ENCODE data around the gene PPP2R3C. TPM values are rescaled to one million over a fixed set of nuclear protein-coding genes. Genes with fewer than 3 reads are reported as not detected.

PPP2R3C gene
- total and polyA plus RNA-seq, 2 donors (not counting 1 experiment from before 2014, with no cell fraction given) = 32.6 to 61.9 TPM

- no peak overlapping the region for H2AFZ ChIP-seq (ENCODE audit: low read length)
- no peak for DNase-seq (ENCODE audit: low read depth in 2 of 2)
- H3K79me2 ChIP-seq (ENCODE audit: control insufficient read depth, insufficient read depth, low read length) = no peaks in the 10 kb centered on the region
- H3K4me3 ChIP-seq (replicated peaks in 1 of 4; ENCODE audit: control extremely low read depth in 1 of 4, insufficient read depth in 1 of 4, low read depth in 3 of 4, low read length in 4 of 4) = no peak overlapping the region
- H3K4me2 ChIP-seq (ENCODE audit: extremely low read depth, insufficient read depth, low read length) = no peak overlapping the region
- H4K20me1 ChIP-seq (ENCODE audit: control insufficient read depth, extremely low read depth, insufficient read depth, low read length) = no peaks in the 10 kb centered on the region
- TF ChIP-seq, protein P1, sequence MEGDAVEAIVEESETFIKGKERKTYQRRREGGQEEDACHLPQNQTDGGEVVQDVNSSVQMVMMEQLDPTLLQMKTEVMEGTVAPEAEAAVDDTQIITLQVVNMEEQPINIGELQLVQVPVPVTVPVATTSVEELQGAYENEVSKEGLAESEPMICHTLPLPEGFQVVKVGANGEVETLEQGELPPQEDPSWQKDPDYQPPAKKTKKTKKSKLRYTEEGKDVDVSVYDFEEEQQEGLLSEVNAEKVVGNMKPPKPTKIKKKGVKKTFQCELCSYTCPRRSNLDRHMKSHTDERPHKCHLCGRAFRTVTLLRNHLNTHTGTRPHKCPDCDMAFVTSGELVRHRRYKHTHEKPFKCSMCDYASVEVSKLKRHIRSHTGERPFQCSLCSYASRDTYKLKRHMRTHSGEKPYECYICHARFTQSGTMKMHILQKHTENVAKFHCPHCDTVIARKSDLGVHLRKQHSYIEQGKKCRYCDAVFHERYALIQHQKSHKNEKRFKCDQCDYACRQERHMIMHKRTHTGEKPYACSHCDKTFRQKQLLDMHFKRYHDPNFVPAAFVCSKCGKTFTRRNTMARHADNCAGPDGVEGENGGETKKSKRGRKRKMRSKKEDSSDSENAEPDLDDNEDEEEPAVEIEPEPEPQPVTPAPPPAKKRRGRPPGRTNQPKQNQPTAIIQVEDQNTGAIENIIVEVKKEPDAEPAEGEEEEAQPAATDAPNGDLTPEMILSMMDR (conservative IDR thresholded peaks at IDR 0.05 in 1 of 2, IDR thresholded peaks at IDR 0.05 in 1 of 2; ENCODE audit: low read depth in 1 of 2, low read length in 2 of 2) = no peak
- TF ChIP-seq EZH2 (IDR thresholded peaks at IDR 0.05; ENCODE audit: low read length, missing control alignments) = no peak
- H3K27ac ChIP-seq (ENCODE audit: insufficient read depth, low read length) = no peak overlapping the region
- no peaks in the 10 kb centered on the region for H3K27me3 ChIP-seq (ENCODE audit: control insufficient read depth, insufficient read depth, low read length)
- no peaks in the 10 kb centered on the region for H3K4me1 ChIP-seq (ENCODE audit: control insufficient read depth, extremely low read depth, insufficient read depth, low read length)
- no peak overlapping the region for H3K9ac ChIP-seq (ENCODE audit: insufficient read depth, low read length)
- no peaks in the 10 kb centered on the region for H3K9me3 ChIP-seq (ENCODE audit: control insufficient read depth, insufficient read depth, low read depth, low read length)
- no peaks in the 10 kb centered on the region for H3K36me3 ChIP-seq (ENCODE audit: control insufficient read depth, insufficient read depth, low read length)
Measured at GRCh38 chr14:35147711-35148110, 25.9 kb upstream of the PPP2R3C start.

GRCh38 chr14:35147186-35147585 is 25.4 kb upstream of the PPP2R3C start:
- no peaks in the 10 kb centered on the region for H3K4me1 ChIP-seq (ENCODE audit: control insufficient read depth, extremely low read depth, insufficient read depth, low read length)
- H3K36me3 ChIP-seq (ENCODE audit: control insufficient read depth, insufficient read depth, low read length) = no peaks in the 10 kb centered on the region
- H4K20me1 ChIP-seq (ENCODE audit: control insufficient read depth, extremely low read depth, insufficient read depth, low read length) = no peaks in the 10 kb centered on the region
- DNase-seq (ENCODE audit: low read depth in 2 of 2) = no peak
- no peaks in the 10 kb centered on the region for H3K9me3 ChIP-seq (ENCODE audit: control insufficient read depth, insufficient read depth, low read depth, low read length)
- no peak overlapping the region for H3K4me2 ChIP-seq (ENCODE audit: extremely low read depth, insufficient read depth, low read length)
- H3K4me3 ChIP-seq (replicated peaks in 1 of 4; ENCODE audit: control extremely low read depth in 1 of 4, insufficient read depth in 1 of 4, low read depth in 3 of 4, low read length in 4 of 4) = no peak overlapping the region
- no peak overlapping the region for H3K9ac ChIP-seq (ENCODE audit: insufficient read depth, low read length)
- no peak overlapping the region for H3K27ac ChIP-seq (ENCODE audit: insufficient read depth, low read length)
- no peak overlapping the region for H2AFZ ChIP-seq (ENCODE audit: low read length)
- no peaks in the 10 kb centered on the region for H3K79me2 ChIP-seq (ENCODE audit: control insufficient read depth, insufficient read depth, low read length)
- TF ChIP-seq, protein P1 (conservative IDR thresholded peaks at IDR 0.05 in 1 of 2, IDR thresholded peaks at IDR 0.05 in 1 of 2; ENCODE audit: low read depth in 1 of 2, low read length in 2 of 2) = no peak
- no peak for TF ChIP-seq EZH2 (IDR thresholded peaks at IDR 0.05; ENCODE audit: low read length, missing control alignments)
- no peaks in the 10 kb centered on the region for H3K27me3 ChIP-seq (ENCODE audit: control insufficient read depth, insufficient read depth, low read length)

DNA sequence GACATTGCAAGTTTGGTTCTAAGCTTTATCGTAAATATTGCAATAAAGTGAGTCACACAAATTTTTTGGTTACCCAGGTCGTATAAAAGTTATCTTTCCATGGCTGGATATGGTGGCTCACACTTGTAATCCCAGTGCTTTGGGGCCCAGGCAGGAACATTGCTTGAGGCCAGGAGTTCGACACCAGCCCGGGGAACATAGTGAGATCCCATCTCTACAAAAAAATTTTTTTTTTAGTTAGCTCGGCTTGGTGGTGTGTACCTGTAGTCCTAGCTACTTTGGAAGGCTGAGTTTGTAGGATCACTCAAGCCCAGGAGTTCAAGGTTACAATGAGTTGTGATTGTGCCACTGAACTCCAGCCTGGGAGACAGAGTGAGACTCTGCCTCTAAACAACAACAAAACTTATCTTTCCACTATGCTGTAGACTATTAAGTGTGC is 24.9 kb upstream of the PPP2R3C start:
- DNase-seq (ENCODE audit: low read depth in 2 of 2) = no peak
- Histone ChIP-seq H3K9me3 (ENCODE audit: control insufficient read depth, insufficient read depth, low read depth, low read length) (no peaks in the 10 kb centered on the region), H3K4me1 (ENCODE audit: control insufficient read depth, extremely low read depth, insufficient read depth, low read length) (no peaks in the 10 kb centered on the region), H3K9ac (ENCODE audit: insufficient read depth, low read length) (no peak overlapping the region), H2AFZ (ENCODE audit: low read length) (no peak overlapping the region), H3K79me2 (ENCODE audit: control insufficient read depth, insufficient read depth, low read length) (no peaks in the 10 kb centered on the region), H3K27me3 (ENCODE audit: control insufficient read depth, insufficient read depth, low read length) (no peaks in the 10 kb centered on the region), H3K36me3 (ENCODE audit: control insufficient read depth, insufficient read depth, low read length) (no peaks in the 10 kb centered on the region), H3K27ac (ENCODE audit: insufficient read depth, low read length) (no peak overlapping the region), H3K4me3 (replicated peaks in 1 of 4; ENCODE audit: control extremely low read depth in 1 of 4, insufficient read depth in 1 of 4, low read depth in 3 of 4, low read length in 4 of 4) (no peak overlapping the region), H3K4me2 (ENCODE audit: extremely low read depth, insufficient read depth, low read length) (no peak overlapping the region), H4K20me1 (ENCODE audit: control insufficient read depth, extremely low read depth, insufficient read depth, low read length) (no peaks in the 10 kb centered on the region)
- TF ChIP-seq, protein P1 (conservative IDR thresholded peaks at IDR 0.05 in 1 of 2, IDR thresholded peaks at IDR 0.05 in 1 of 2; ENCODE audit: low read depth in 1 of 2, low read length in 2 of 2) = no peak
- TF ChIP-seq EZH2 (IDR thresholded peaks at IDR 0.05; ENCODE audit: low read length, missing control alignments) = no peak
